HG03520 (cell line): ENCODE data around the gene ATG16L2.
"Not testable (repeated sequence)": the region's sequence is repeated elsewhere in the genome, so short reads cannot be mapped to it uniquely, and the experiment has no call there.

Experiments
- ATAC-seq: cut with Tn5 transposase; IDR thresholded peaks from one replicate; pipeline ENCODE4 v1.9.1; 2021; ENCODE audit warnings: mild to moderate bottlenecking, moderate library complexity; ENCODE audit not compliant: unreplicated experiment

The ATG16L2 gene

DNA sequence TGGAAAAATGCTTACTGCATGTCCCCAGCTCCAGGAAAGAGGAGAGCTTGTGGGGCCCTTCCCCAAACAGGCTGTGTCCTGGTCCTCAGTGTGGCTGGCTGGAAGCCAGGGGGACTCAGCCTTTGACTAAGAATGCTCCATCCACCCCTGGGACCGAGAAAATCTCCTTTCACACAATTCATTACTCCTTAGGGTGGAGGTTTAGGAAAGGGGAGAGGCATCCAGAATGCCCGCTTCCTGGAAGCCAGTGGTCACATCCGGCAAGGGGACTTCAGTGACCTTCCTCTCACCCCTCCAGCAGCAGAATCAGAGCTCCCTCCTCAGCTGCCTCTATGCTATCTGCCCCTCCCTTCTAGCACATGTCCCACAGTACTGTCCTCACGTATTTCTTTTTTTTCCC, 21.9 kb downstream of the ATG16L2 start:
- ATAC-seq = no peak

DNA sequence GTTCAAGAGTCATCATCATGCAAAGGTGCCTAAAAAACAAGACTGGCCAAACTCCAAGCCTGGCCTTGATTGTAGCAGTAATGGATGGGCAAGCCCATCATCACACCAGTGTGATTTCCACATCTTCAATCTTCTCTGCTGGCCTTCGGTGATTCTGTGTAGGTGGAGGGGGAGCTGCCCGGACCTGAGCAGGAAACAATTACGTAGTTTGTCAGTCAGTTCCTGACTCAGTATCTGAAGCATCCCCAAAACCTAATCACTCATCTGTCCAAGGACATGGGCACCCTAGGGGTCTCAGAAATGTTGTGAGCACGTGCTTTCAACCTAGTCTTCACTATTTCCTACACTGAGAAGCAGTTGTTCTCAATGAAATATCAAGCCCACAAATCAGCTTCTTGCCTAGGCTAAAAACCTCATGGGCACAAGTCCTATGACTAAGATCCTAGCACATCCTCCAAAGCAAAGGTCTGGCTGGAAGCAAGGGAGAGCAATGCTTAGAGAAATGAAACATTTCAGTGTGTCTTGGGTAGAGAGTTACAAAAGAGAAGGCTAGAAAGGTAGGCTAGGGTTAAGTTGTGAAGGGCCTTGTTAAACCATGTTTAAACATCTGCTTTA, 24.6 kb downstream of the ATG16L2 start:
- no peak for ATAC-seq

DNA sequence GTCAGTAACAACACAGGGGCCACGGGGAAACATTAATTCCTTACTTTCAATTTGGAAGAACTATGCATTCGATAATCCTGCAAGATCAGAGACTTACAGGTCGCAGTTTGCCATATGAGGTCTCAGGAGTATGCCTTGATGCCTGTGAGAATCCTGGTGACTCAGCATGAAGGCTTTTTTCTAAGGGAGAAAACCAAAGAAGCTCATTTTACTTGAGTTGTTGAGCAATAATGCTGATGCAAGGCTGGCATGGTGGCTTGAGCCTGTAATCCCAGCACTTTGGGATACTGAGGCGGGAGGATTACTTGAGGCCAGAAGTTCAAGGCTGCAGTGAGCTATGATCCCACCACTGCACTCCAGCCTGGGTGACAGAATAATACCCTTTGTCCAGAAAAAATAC, 26.6 kb downstream of the ATG16L2 start:
- no peak for ATAC-seq

DNA sequence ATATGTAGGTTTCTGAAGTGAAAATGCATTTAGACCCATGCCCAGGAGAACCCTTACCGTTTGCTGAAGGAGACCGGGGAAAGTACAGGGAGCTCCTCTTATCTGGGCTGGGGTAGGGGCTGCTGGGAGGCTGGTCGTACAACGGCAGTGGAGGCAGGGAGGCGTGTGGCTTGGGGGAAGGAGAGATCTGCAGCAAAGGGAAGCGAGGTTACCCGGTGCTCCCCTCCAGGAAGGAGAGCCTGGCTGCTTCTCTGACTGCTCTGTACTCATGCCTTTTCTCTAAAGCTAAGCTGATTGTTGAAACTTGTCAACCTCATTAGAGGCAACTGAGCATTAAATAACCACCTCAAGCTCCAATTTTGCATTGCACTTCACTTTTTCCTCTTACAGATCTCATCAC, 27.2 kb downstream of the ATG16L2 start:
- no peak for ATAC-seq

DNA sequence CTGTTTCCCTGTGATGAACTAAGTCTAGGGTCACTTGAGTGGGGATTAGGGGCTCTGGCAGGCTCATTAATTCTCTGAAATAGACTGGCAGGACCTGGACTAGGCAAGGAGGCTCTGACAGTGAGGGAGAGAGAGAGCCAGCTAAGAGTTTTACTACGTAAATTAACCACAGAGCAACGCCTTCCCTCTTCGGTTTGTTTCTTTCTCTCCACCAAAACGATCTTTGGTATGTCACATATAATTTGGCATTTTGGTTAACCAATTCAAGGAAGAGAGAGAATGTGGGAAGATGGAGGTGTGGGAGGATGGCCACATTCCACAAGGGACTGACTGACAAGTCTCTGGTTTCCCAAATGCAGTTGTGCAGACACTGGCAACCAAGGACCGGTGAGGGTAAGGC, 27.9 kb downstream of the ATG16L2 start:
- no peak for ATAC-seq

DNA sequence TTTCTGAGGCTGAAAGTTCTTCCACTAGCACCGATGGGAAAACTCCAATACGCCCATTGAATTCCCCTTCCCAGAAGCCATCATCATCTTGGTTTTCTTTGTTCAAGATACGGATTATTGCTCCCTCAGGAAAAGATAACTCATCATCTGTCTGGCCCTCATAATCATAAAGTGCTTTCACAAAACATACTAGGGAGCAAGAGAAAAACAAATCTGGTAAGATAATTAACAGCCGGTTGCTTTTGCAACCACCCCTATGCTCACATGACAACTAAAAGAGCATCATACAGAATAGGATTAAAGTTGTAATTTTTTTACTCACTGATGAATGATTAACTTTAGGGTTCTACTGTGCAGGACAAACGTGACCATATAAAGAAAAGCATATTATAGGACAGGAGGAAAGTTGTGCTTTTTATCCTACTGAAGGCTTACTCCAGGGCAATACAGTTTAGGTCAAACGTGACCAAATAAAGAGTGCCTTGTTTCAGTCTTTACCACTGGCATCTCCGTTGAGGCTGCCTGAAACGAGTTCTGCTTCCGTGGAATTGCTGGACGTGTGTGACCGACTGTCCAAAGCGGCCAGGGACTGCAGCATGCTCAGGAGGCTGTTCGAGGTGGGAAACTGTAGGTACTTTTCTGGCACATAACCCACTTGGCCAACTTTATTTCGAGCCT, 28.6 kb downstream of the ATG16L2 start:
- ATAC-seq = no peak

DNA sequence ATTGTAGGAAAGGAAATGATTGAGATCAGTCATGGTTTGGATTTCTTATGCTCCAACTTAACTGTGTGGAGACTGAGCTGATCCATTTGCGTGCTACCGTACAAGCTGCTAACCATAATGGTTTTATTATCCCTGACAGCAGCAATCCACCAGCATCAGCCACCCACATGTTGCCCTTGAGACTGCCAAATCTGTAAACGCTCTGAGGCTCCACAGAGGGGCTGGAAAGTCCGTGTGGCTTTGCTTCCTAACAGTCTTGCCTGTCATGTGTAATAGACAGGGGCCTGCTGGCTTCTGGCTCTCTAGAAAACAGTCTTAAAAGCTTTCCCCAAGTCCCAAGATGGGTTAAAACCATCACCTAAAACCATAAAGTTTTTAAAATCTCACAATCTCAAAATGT, 30.1 kb downstream of the ATG16L2 start:
- ATAC-seq = no peak

DNA sequence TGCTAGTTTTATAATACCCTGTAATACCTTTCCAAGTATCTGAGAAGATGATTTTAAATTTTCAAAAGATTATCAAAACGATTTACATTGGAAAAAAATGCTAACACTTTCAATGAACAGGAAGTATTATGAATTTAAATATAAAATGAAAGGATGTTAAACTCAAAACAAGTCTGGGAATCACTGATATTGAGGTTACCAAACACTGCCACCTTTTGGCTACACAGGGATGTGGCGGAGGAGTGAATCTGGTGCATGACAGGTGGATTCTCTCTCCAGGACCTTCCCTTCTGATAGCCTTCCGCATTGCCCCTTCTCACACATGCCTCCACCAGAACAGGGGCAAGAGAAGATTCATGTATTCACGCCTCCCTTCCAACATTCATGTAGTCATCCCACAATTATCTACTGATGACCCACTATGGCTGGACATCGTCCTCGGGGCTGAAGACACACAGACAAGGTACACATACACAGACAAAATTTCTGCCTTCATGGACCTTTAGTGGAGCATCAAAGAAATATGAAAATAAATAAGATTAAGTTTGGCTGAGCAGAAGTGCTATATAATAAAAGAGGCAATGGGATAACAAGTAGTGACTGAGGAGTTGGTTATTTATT, 34.7 kb downstream of the ATG16L2 start:
- ATAC-seq = no peak

DNA sequence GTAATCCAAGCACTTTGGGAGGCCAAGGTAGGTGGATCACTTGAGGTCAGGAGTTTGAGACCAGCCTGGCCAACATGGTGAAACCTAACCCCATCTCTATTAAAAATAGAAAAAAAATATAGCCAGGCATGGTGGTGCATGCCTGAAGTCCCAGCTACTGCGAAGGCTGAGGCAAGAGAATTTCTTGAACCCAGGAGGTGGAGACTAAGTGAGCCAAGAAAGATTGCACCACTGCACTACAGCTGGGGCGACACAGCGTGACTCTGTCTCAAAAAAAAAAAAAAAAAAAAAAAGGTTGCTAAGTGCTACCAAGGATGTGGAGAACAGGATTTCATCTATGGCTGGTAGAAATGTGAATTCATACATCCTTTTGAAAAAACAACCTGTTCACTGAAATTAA, 36.6 kb downstream of the ATG16L2 start:
- ATAC-seq = no peak

DNA sequence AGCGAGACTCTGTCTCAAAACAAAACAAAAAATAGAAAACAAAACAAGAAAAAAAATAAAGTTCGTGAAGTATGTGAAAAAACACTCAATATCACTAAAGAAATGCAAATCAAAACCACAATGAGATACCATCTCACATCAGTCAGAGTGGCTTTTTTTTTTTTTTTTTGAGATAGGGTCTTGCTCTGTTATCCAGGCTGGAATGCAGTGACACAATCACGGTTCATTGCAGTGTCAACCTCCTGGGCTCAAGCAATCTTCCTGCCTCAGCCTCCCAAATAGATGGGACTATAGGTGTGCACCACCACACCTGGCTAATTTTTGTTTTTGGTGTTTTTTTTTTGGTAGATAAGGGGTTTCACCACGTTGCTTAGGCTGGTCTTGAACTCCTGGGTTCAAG, 37.5 kb downstream of the ATG16L2 start:
- ATAC-seq = no peak

DNA sequence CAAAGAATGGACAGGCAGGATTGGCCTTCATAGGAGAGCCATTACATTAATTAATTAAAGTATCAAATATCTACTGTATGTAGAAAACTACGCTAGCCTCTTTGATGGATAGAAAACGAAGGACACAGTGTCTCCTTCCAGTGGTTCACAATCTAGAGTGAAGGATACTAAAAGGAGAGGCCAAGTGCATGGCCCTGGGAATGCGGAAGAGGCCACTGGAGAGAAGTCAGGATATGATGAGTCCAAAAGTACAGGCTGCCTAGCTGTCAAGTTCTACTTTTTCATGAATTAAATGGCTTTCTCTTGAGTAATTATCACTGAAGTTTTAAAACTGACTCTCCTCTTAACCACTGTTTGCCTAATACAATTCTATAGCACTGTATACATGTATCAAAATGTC, 41.9 kb downstream of the ATG16L2 start:
- no peak for ATAC-seq

DNA sequence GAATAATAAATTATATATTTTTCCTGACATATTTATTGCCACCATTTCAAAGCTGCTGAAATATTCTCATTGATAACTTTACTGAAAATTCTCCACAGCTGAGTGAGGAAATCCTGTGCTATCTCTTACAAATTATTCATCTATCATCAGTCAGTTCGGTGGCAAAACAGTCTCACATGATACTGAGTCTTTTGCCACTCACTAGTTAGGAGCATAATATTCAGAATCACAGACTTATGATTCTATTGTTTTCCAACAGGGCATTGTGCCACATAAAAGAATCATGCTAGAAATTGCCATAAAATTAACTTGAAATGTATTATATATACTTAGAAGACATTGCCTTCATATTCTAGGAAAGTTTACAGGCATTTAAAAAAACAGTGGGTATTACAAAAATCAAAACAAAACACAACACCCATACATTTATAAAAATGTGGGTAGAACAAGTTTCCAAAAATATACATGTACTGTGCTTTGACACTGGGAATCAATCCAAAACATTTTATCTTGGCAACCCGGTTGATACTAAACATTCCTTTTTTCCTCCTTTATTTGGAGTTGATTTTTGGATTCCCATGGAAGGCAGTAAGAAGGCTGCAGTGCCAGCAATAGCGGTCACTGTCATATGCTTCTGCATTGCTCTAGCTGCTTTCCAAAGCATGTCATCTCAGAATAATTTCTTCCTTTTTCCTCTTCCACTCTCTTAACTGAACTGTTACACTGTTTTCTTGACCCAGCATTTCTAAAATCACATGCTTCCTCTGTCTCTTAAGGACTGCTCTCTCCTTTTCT, 42.5 kb downstream of the ATG16L2 start:
- no peak for ATAC-seq

DNA sequence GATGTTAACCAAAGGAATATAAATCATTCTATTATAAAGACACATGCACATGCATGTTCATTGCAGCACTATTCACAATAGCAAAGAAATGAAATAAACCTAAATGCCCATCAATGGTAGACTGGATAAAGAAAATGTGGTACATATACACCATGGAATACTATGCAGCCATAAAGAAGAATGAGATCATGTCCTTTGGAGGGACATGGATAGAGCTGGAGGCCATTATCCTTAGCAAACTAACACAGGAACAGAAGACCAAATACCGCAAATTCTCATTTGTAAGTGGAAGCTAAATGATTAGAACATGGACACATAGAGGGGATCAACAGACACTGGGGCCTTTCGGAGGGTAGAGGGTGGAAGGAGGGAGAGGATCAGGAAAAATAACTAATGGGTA, 44.1 kb downstream of the ATG16L2 start:
- ATAC-seq = not testable (repeated sequence)

DNA sequence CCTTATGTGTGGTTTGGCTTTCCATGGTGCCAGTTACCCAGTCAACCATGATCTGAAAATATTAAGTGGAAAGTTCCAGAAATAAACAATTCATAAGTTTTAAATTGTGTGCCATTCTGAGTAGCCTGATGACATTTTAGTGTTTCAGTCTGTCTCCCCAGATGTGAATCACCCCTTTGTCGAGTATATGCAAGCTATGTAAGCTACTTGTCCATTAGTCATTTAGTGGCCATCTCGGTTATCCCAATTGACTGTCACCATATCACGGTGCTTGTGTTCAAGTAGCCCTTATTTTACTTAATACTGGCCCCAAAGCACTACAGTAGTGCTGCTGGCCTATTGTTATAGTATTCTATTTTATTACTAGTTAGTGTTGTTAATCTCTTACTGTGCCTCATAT, 44.9 kb downstream of the ATG16L2 start:
- no peak for ATAC-seq

DNA sequence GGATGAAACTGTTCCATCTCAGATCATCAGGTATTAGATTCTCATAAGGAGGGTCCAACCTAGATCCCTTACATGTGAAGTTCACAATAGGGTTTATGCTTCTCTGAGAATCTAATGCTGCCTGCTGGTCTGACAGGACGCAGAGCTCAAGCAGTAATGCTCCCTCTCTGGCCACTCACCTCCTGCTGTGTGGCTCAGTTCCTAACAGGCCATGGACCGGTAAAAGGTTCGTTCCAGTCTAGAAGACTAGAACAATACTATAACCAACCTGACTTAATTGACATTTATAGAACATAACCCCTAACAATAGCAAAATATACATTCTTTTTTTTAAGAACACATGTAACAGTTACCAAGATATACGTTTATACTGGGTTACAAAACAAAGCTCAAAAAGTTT, 45.8 kb downstream of the ATG16L2 start:
- ATAC-seq = no peak

DNA sequence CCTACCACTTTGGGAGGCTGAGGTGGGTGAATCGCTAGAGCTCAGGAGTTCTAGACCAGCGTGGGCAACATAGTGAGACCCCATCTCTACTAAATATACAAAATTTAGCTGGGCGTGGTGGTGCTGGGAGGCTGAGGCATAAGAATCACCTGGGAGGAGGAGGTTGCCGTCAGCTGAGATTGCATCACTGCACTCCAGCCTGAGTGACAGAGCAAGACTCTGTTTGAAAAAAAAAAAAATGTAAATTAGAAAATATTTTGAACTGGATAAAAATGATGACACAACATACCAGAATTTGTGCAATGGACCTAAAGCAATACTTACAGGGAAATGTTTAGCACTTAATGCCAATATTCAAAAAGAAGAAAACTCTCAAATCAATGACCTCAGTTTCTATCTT, 46.4 kb downstream of the ATG16L2 start:
- ATAC-seq = no peak

DNA sequence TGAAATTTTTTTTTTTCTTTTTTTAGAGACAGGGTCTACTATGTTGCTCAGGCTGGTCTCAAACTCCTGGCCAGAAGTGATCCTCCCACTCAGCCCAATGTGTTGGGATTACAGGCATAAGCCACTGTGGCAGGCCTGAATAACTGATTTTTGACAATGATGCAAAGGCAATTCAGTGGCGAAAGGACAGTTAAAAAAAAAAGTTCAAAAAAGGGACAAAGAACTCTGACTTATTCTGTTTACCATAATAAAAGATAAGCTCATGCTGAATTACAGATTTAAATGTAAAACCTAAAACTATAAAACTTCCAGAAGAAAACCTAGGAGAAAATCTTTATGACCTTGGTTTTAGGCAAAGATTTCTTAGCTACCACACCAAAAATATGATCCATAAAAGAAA, 48.9 kb downstream of the ATG16L2 start:
- ATAC-seq = no peak

DNA sequence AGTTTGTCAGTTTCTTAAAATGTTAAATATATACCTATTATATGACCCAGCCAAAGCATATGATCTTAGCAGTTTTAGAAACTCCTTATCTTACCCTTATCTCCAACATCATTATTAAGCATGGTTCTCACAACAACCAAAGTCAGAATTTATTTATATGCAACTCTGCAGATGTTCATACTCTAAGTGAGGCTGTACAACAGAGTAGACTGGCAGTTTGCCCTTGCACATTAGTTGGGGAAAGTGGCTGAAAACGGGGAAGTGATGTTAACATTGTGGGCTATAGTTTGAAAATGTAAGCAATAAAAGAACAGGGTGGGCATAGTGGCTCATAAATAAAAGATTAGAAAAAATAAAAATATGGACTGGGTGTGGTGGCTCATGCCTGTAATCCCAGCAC, 49.7 kb downstream of the ATG16L2 start:
- ATAC-seq = no peak

DNA sequence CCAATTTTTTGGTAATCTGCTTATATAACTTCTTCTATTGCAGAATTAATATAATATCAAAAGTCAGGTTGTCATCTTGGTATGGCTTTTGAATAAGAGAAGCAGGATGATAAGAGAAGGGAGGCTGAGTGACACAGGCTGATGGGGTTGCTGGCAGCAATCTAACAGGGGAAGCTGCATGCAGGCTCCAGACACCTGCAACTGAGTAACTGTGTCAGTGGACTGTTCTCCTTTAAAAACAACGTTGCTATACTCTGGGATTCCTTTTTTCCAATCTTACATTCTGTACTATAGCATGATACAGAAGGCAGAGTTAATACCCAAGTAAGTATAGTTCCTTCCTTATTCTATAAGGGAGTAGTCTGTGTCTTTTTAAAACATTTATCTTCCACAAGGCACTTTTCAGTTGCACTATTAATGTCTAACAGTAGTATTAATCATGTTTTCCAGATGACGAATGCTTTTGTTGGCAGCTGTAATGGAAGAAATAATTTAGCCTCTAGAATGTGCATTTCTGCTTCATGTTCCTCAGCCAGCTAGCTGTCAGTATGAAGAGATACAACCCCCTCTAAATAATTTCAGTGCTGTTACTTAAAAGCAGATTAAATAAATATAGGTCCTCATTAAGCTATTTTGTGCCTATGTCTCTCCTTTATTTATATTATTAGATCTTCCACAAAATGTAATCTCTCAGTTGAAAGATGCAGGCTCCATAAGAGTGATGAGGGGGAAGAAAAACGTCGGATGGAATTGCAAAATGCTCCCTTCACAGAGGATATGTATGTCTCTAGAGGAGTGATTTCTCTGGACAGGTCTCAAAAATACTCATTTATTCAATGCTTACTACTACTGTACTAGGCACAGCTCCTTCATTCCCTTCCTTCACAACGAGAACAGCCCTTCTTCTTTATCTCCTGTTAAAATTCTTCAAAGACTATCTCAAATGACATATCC, 50.8 kb downstream of the ATG16L2 start:
- ATAC-seq = no peak

DNA sequence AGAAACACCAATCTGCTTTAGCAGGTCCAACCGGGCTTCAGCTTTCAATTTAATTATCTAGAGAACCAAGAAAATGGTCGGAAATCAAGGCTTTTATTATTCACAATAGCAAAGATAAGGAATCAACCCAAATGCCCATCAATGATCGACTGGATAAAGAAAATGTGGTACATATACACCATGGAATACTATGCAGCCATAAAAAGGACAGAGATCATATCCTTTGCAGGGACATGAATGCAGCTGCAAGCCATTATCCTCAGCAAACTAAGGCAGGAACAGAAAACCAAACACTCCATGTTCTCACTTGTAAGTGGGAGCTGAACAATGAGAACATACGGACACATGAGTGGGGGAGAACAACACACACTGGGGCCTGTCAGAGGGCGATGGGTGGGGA, 53.8 kb downstream of the ATG16L2 start:
- no peak for ATAC-seq

DNA sequence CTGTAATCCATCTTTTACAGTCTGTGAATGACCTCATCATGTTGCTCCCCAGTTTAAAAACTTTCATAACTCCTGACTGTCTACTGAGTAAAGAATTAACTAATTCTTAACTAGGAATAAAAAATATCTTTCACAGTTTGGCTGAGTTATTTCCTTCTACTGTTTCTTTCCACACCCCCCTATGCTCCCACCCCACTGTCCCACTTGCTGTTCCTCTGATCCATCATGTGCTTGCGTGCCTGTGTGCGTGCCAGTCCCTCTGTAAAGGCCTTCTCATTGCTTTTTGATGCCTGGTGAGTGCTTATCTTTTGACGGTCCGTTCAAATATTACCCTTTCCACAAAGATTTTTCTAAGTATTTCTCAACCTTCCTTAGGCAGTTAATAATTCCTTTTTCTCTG, 55.6 kb downstream of the ATG16L2 start:
- ATAC-seq = no peak
